Immature natural killer cell (primary cell): ENCODE measurements around the gene RLBP1. TPM values are rescaled to one million over a fixed set of nuclear protein-coding genes. Genes with fewer than 3 reads are reported as not detected.
"Not testable (repeated sequence)": the region's sequence is repeated elsewhere in the genome, so short reads cannot be mapped to it uniquely, and the experiment has no call there.

ENCODE experiments used
- DNase-seq, 3 donors: peaks; one replicate each; pipeline ENCODE4 v3.0.0; 2022; ENCODE audit warnings: mixed read lengths in 1 of 3
- H3K27ac Mint-ChIP-seq, 6 donors: one replicate each; pipeline ENCODE4 v1.8.0; 2020; ENCODE audit warnings: mixed read lengths in 6 of 6, mild to moderate bottlenecking in 5 of 6, inconsistent platforms in 4 of 6, moderate library complexity in 3 of 6
- H3K27me3 Mint-ChIP-seq, 3 donors: one replicate each; pipeline ENCODE4 v1.8.0; 2020 to 2021; ENCODE audit warnings: low read depth in 3 of 3, mild to moderate bottlenecking in 3 of 3, mixed read lengths in 3 of 3, moderate library complexity in 3 of 3, inconsistent platforms in 1 of 3
- H3K36me3 Mint-ChIP-seq, 3 donors: one replicate each; pipeline ENCODE4 v1.8.0; 2020; ENCODE audit warnings: mixed read lengths in 3 of 3, inconsistent platforms in 2 of 3, mild to moderate bottlenecking in 2 of 3
- H3K4me1 Mint-ChIP-seq, 2 donors: one replicate each; pipeline ENCODE4 v1.8.0; 2020; ENCODE audit warnings: inconsistent platforms in 2 of 2, mild to moderate bottlenecking in 2 of 2, mixed read lengths in 2 of 2, moderate library complexity in 1 of 2
- H3K4me3 Mint-ChIP-seq, 5 donors: one replicate each; pipeline ENCODE4 v1.8.0; 2020; ENCODE audit warnings: mild to moderate bottlenecking in 5 of 5, mixed read lengths in 5 of 5, inconsistent platforms in 3 of 5, moderate library complexity in 3 of 5
- H3K9me3 Mint-ChIP-seq, 6 donors: one replicate each; pipeline ENCODE4 v1.8.0; 2020; ENCODE audit warnings: mild to moderate bottlenecking in 6 of 6, mixed read lengths in 6 of 6, inconsistent platforms in 4 of 6, moderate library complexity in 3 of 6
- polyA plus RNA-seq, 3 donors: library from polyadenylated mRNA; unstranded; fragments of 300-500 nt; fragmentation: Illumina TruSeq; gene quantifications; one replicate each; pipeline ENCODE4 v1.2.3, GENCODE V29; 2021

Gene RLBP1
- polyA plus RNA-seq = under 1 TPM in 1 of 3 donors, not detected in 2; 0.35 TPM

DNA sequence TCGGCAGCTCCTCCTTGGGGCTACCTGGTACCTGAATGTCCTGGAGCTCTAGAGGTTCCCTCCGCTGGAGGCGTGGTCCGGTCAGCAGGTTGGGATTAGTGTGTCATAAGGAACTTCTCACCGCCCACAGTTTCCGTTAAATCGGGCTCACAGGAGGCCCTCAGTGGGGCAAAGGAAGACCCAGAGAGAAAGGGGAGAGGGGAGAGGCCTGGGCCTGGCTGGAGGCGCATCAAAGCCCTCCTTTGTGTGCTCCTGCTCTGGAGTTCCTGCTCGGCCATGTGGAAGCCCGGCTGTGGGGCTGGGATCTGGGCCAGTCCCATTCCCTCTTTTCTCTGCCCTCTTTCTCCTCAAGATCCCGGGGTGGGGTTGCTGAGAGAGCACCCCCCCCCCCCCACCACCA is at the start of gene RLBP1:
TSS of gene RLBP1 (minus strand) at position 37 of the 400 bp plus-strand sequence. CDS start 2,604 bp downstream, outside the sequence.
- H3K4me1 Mint-ChIP-seq = no peaks in the 10 kb centered on the region
- no peaks in the 10 kb centered on the region for H3K36me3 Mint-ChIP-seq
- no peak within 1 kb of the TSS for H3K4me3 Mint-ChIP-seq
- H3K27me3 Mint-ChIP-seq = peaks cover 0 to 7% (median 2%) of the 10 kb centered on the region in 3 donors
- H3K27ac Mint-ChIP-seq = no peak within 1 kb of the TSS
- H3K9me3 Mint-ChIP-seq = no peaks in the 10 kb centered on the region
- no peak for DNase-seq

DNA sequence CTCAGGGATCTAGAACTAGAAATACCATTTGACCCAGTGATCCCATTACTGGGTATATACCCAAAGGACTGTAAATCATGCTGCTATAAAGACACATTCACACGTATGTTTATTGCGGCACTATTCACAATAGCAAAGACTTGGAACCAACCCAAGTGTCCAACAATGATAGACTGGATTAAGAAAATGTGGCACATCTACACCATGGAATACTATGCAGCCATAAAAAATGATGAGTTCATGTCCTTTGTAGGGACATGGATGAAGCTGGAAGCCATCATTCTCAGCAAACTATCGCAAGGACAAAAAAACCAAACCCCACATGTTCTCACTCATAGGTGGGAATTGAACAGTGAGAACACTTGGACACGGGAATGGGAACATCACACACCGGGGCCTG is 28.8 kb upstream of the RLBP1 start:
- peak overlapping the region in 1 of 6 donors; percentile 27 for H3K27ac Mint-ChIP-seq
- not testable (repeated sequence) for H3K4me3 Mint-ChIP-seq, H3K27me3 Mint-ChIP-seq, H3K4me1 Mint-ChIP-seq, DNase-seq, H3K9me3 Mint-ChIP-seq
- peaks cover 0 to 32% (median 16%) of the 10 kb centered on the region in 3 donors for H3K36me3 Mint-ChIP-seq

DNA sequence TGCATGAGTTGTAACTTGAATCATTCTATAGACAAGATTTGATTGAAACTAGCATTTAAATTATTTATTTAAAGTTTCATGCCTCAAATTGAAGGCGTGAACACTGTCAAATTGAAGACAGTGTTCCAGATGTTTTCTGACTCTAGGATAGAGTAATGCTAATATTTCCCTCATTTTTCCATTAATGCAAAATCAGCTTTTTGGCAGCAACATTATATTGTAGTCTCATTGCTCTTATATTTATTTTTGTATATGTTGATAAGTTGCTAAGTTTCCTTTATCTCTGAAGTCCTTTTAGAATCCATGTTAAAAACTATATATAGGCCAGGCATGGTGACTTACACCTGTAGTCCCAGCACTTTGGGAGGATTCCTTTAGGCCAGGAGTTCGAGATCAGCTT is 27.2 kb upstream of the RLBP1 start:
- Mint-ChIP-seq H3K36me3 (peaks cover 0 to 29% (median 16%) of the 10 kb centered on the region in 3 donors), H3K27ac (no peak overlapping the region), H3K4me3 (no peak overlapping the region), H3K4me1 (peaks cover 16 to 25% of the 10 kb centered on the region in 2 donors), H3K9me3 (no peaks in the 10 kb centered on the region), H3K27me3 (peaks cover 0 to 10% (median 3%) of the 10 kb centered on the region in 3 donors)
- no peak for DNase-seq

DNA sequence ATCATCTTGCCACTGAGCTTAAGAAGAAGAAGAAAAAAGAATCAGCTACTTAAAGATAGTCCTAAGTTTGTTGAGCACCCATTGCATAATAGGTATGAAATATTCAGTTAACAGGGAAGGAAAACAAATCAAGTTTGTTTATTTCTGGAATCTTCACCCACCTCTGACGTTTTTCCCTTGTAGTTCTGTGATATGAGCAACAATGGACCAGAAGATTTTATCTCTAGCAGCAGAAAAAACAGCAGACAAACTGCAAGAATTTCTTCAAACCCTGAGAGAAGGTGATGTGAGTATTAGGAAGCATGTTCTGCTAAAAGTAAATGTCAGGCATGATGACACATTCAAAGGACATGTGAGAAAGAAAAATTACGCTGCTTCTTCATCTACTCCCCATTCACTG is 26.1 kb upstream of the RLBP1 start:
- peaks cover 27 to 36% of the 10 kb centered on the region in 2 donors for H3K4me1 Mint-ChIP-seq
- H3K27me3 Mint-ChIP-seq = peaks cover 0 to 15% (median 3%) of the 10 kb centered on the region in 3 donors
- H3K36me3 Mint-ChIP-seq = peaks cover 0 to 26% (median 16%) of the 10 kb centered on the region in 3 donors
- H3K27ac Mint-ChIP-seq = no peak overlapping the region
- DNase-seq = no peak
- no peaks in the 10 kb centered on the region for H3K9me3 Mint-ChIP-seq
- no peak overlapping the region for H3K4me3 Mint-ChIP-seq

DNA sequence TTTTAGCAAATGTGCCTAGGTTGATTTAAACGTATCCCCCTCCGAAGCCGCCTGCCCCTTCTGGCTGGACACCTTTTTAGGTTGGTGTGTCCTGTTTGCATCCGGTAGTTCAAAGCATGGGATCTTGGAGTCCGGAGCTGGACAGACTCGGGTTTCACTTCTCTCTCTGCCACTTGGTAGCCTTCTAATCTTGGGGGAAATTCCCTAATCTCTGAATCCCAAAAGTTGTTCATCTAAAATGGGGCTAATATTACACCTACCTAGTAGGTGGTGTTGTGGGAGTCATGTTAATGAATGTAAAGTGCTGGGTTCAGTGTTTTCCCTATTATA is 23.2 kb upstream of the RLBP1 start:
- Mint-ChIP-seq H3K27ac (peak overlapping the region; percentile 55 to 92 (median 86)), H3K4me3 (peak overlapping the region; percentile 91 to 97 (median 94)), H3K27me3 (peaks cover 0 to 15% (median 3%) of the 10 kb centered on the region in 3 donors), H3K9me3 (no peaks in the 10 kb centered on the region), H3K36me3 (peaks cover 0 to 22% (median 12%) of the 10 kb centered on the region in 3 donors), H3K4me1 (peaks cover 27 to 40% of the 10 kb centered on the region in 2 donors)
- no peak for DNase-seq

DNA sequence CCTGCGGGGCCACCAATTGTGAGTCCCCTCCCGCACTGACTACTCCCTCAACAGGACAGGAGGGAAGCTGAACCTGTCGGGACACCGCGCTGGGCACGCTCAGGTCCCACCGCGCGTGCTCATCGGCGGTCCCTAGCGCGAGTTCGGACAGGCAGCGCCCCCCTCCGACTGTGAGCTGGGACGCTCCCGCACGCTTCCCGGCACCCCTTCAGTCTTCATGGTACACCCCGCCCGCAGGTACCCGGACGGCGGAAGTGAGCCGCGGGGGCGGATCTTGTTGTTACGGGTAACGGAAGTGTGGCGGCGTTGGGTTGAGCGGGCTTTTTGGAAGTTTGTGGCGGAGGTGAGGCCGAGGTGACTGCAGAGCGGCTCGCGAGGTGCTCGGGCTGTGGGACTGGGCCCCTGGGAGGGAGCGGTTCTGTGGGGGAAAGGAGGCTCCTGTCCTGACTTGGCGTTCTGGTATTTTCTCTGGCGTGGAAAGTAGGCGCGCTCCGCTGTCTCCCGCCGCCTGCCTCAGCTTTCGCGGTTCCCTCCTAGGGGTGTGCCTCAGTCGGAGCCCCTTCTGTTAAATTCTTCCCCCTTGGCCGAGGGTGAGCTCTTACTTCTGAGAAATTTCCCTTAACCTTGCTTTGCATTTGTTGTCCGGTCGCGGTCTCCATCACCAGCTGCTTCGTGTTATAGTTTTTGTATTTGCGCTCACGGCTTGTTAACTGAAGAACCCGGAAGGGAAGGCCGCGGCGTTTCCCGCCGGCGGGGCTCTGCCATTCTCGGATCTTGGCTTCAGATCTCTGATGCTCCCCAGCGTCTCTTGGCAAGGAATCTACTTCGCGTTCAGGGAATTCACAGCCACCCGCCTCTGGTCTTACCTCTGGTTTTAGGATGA is 22.6 kb upstream of the RLBP1 start, which contains the start of gene FANCI:
TSS of gene FANCI (plus strand) at position 289 of the 883 bp plus-strand sequence. CDS start 3,669 bp downstream, outside the sequence.
- Mint-ChIP-seq H3K27ac (peak within 1 kb of the TSS; percentile 55 to 92 (median 86)), H3K4me3 (peak within 1 kb of the TSS; percentile 91 to 97 (median 94)), H3K9me3 (no peaks in the 10 kb centered on the region), H3K4me1 (peaks cover 27 to 40% of the 10 kb centered on the region in 2 donors), H3K27me3 (peaks cover 0 to 15% (median 3%) of the 10 kb centered on the region in 3 donors), H3K36me3 (peaks cover 0 to 19% (median 10%) of the 10 kb centered on the region in 3 donors)
- DNase-seq = peak; percentile 95 to 96 (median 96)

DNA sequence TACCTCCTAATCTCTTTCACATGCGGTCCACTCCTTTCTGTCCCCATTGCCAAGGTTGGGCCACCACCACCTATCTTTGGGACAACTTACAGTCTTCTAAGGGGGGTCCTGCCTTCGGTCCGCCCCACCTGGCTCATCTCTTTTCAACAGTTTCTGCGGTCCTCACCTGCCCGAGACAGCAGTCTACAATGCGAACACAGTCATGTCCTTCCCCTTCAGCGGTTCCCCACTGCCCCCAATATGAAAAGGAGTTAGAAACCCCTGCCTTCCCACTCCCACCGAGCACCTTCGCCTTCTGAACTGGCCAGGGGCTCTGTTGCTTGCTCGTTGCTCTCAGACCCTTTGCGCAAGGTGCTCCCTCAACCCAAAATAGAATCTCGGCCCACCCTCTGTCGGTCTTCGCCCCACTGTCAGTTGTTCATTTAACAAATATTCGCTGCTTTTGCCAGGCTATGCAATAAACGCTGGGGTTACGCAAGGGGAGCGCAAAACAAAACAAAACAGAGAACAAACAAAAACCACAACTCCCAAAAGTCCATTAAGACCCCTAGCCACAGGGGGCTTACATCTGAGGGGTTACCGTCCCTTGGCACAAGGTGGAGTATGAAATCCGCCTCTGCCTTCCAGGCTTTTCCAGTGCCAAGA is 21.8 kb upstream of the RLBP1 start:
- Mint-ChIP-seq H3K4me1 (peaks cover 27 to 40% of the 10 kb centered on the region in 2 donors), H3K36me3 (peaks cover 0 to 13% (median 8%) of the 10 kb centered on the region in 3 donors)
- no peak for DNase-seq

DNA sequence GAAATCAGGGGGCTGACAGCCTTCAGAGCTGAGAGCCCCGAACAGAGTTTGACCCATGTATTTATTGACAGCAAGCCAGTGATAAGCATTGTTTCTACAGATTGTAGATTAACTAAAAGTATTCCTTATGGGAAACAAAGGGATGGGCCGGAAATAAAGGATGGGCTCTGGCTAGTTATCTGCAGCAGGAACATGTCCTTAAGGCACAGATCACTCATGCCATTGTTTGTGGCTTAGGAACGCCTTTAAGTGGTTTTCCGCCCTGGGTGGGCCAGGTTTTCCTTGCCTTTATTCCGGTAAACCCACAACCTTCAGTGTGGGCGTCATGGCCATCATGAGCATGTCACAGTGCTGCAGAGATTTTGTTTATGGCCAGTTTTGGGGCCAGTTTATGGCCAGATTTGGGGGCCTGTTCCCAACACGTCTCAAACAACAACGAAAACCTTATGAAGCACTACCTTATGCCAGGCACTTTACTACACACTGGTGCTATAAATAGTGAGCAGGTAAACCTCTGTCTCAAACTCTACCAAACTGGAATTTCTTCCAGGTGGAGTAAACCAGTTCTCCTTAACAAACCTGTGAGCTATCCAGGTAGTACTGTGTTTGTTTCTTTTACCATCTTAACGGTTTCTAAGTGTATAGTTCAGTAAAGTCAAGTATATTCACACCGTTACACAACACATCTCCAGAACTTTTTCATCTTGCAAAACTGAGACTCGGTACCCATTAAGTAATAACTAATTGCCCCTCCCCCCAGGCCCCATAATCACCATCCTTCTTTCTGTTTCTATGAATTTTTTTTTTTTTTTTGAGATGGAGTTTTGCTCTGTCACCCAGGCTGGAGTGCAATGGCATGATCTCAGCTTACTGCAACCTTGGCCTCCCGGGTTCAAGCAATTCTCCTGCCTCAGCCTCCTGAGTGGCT is 18.8 kb upstream of the RLBP1 start:
- Mint-ChIP-seq H3K27me3 (peaks cover 0 to 17% (median 2%) of the 10 kb centered on the region in 3 donors), H3K4me1 (peaks cover 24 to 30% of the 10 kb centered on the region in 2 donors)
- not testable (repeated sequence) for H3K9me3 Mint-ChIP-seq, H3K36me3 Mint-ChIP-seq, H3K4me3 Mint-ChIP-seq, DNase-seq, H3K27ac Mint-ChIP-seq

More for the DNA sequence above, 21.8 kb upstream of the RLBP1 start:
- peaks cover 0 to 15% (median 3%) of the 10 kb centered on the region in 3 donors for H3K27me3 Mint-ChIP-seq
- H3K9me3 Mint-ChIP-seq = no peaks in the 10 kb centered on the region
- H3K4me3 Mint-ChIP-seq = peak overlapping the region; percentile 91 to 97 (median 94)
- peak overlapping the region in 5 of 6 donors; percentile 5 to 92 (median 86) for H3K27ac Mint-ChIP-seq

DNA sequence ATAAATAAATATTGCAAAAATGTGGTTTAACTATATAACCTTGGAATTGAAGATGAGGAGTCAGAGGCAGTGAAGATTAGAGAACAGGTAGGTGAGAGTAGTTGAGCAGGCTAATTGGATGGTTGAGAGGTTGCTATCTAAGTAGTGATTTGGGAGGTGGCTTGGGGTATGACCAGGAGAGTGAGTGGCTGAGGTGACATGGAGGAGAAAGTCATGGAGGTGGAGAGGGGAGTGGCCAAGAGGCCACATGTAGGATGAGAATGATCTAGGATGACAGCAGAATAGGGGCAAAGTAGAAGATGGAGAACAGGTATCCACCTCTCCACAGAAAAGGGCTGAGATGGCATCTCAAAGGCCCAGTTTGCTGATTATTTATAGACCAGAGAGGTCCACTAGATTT is 10.5 kb upstream of the RLBP1 start:
- H3K27ac Mint-ChIP-seq = no peak overlapping the region
- H3K9me3 Mint-ChIP-seq = no peaks in the 10 kb centered on the region
- H3K36me3 Mint-ChIP-seq = peaks cover 0 to 4% (median 0%) of the 10 kb centered on the region in 3 donors
- no peak overlapping the region for H3K4me3 Mint-ChIP-seq
- DNase-seq = no peak
- H3K4me1 Mint-ChIP-seq = no peaks in the 10 kb centered on the region
- peaks cover 2 to 11% (median 6%) of the 10 kb centered on the region in 3 donors for H3K27me3 Mint-ChIP-seq

DNA sequence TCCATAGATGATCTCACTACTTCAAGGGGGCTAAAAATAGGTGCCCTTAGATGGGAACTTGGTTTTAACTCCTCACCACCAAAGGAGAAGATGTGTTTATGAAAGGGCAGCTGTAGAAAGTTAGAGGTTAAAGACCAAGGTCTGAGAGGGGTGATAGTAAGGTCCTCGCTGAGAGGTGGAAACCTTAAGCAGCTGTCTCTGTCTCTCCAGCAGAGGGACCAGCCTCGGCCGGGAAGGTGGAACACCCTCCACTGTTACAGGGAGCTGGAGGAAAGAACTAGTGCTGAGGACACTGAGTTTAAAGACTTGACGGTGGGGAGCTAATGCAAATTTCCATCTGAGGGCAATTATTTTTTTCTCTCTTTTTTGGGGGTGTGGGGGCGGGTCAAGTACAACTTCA is 8.9 kb upstream of the RLBP1 start:
- peaks cover 2 to 11% (median 6%) of the 10 kb centered on the region in 3 donors for H3K27me3 Mint-ChIP-seq
- DNase-seq = no peak
- peaks cover 0 to 4% (median 0%) of the 10 kb centered on the region in 3 donors for H3K36me3 Mint-ChIP-seq
- no peaks in the 10 kb centered on the region for H3K9me3 Mint-ChIP-seq
- H3K4me1 Mint-ChIP-seq = no peaks in the 10 kb centered on the region
- H3K27ac Mint-ChIP-seq = no peak overlapping the region
- H3K4me3 Mint-ChIP-seq = no peak overlapping the region

DNA sequence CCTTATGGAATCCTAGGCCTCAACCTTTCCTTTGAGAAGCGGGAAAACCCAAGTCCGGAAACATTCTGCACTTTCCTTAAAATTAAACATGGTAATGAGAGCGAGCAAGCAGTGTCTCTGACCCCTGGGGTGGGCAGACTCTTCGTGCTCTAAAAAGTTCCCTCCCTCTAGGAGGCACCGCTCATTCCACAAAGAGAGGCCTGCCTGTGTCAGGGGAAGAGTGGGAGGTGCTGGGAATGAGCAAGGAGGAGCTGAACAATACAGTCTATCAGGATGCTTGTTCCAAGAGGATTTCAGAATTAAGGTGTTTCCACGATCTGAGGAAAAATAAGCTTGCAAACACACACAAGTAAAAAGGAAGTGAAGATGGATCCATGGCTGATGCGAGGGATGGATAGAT is 6.0 kb upstream of the RLBP1 start:
- Mint-ChIP-seq H3K36me3 (peaks cover 0 to 4% (median 0%) of the 10 kb centered on the region in 3 donors), H3K9me3 (no peaks in the 10 kb centered on the region), H3K4me3 (peak overlapping the region in 1 of 5 donors; percentile 21), H3K27ac (no peak overlapping the region), H3K27me3 (peaks cover 3 to 11% (median 6%) of the 10 kb centered on the region in 3 donors), H3K4me1 (no peaks in the 10 kb centered on the region)
- no peak for DNase-seq

DNA sequence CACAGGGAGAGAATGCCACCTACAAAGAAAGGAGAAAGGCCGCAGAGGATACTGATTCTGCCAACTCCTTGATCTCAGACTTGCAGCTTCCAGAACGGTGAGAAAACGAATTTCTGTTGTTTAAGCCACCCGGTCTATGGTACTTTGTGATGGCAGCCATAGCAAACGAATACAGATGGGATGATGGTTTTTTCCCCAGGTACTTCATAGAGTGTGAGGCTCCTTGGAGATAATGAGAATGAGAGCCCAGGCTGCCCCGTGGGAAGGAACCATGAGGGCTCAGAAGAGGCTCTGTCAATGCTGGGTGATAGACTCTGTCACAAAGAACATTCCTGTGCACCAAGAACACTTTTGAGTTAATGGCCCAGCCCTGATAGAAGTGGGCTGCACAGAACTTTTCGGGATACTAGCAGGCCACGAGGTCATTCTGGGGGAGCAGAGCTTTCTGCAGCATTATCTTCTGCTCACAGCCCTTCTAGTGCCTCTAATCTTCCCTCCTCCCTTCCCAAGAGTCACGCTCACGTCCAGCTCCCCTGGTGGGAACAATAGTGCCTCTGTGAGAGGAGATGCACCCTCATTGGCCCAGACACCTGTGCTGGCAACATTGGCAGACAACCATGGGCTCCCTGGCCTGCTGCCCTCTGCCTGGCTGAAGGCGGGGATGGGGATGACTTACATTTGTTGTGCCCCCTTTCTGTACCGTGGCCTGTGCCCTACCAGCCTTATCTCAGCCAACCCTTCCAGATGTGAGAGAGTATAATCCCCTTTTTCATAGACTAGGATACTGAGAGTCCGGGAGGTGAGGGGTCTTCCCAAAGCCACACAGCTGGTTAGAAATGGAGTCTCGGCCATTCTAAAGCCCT is 5.2 kb upstream of the RLBP1 start:
- H3K9me3 Mint-ChIP-seq = no peaks in the 10 kb centered on the region
- no peak for DNase-seq
- H3K4me1 Mint-ChIP-seq = no peaks in the 10 kb centered on the region
- H3K27me3 Mint-ChIP-seq = peaks cover 2 to 11% (median 3%) of the 10 kb centered on the region in 3 donors
- no peaks in the 10 kb centered on the region for H3K36me3 Mint-ChIP-seq
- no peak overlapping the region for H3K27ac Mint-ChIP-seq
- no peak overlapping the region for H3K4me3 Mint-ChIP-seq
